ENCODE measurements around the gene AP3D1.

Gene AP3D1

GRCh38 chr19:2117215-2117960 is 34.0 kb downstream of the AP3D1 start:
- DNase-seq (ENCODE audit: insufficient read length, low spot score) (no peak), FAIRE-seq (no peak)
- no peak for TF ChIP-seq CTCF (IDR thresholded peaks at IDR 0.05; ENCODE audit: insufficient read depth, missing control alignments)

GRCh38 chr19:2116507-2116906 is 34.9 kb downstream of the AP3D1 start:
- no peak for FAIRE-seq
- DNase-seq (ENCODE audit: insufficient read length, low spot score): no peak
- TF ChIP-seq CTCF (IDR thresholded peaks at IDR 0.05; ENCODE audit: insufficient read depth, missing control alignments): no peak

GRCh38 chr19:2115911-2116426 is 35.4 kb downstream of the AP3D1 start:
- FAIRE-seq (no peak), DNase-seq (ENCODE audit: insufficient read length, low spot score) (no peak)
- no peak for TF ChIP-seq CTCF (IDR thresholded peaks at IDR 0.05; ENCODE audit: insufficient read depth, missing control alignments)

GRCh38 chr19:2115324-2115723 is 36.0 kb downstream of the AP3D1 start:
- FAIRE-seq: no peak
- TF ChIP-seq CTCF (IDR thresholded peaks at IDR 0.05; ENCODE audit: insufficient read depth, missing control alignments): no peak
- no peak for DNase-seq (ENCODE audit: insufficient read length, low spot score)

GRCh38 chr19:2114821-2115220 is 36.5 kb downstream of the AP3D1 start:
- FAIRE-seq: no peak
- no peak for TF ChIP-seq CTCF (IDR thresholded peaks at IDR 0.05; ENCODE audit: insufficient read depth, missing control alignments)

GRCh38 chr19:2114218-2114617 is 37.1 kb downstream of the AP3D1 start:
- TF ChIP-seq CTCF (IDR thresholded peaks at IDR 0.05; ENCODE audit: insufficient read depth, missing control alignments): no peak
- DNase-seq (ENCODE audit: insufficient read length, low spot score) (no peak), FAIRE-seq (no peak)

More at GRCh38 chr19:2114821-2115220, 36.5 kb downstream of the AP3D1 start:
- DNase-seq (ENCODE audit: insufficient read length, low spot score): no peak
